Measurements from ENCODE around the gene DDX49. TPM values are rescaled to one million over a fixed set of nuclear protein-coding genes. Genes with fewer than 3 reads are reported as not detected.
A peak's percentile ranks its signal among the peaks of the same experiment; 100 is the strongest.

The DDX49 gene
- total RNA-seq, 1 experiment from 2014 or later, result 51.9 TPM

- Histone ChIP-seq H3K36me3 (ENCODE audit: control insufficient read depth in 1 of 2, insufficient read depth in 2 of 2, low read length in 2 of 2) (peaks cover 0 to 18% of the 10 kb centered on the region in 2 experiments; a peak in 3 of 4 replicates), H3K79me2 (ENCODE audit: insufficient read depth, low read length) (peaks cover 59% of the 10 kb centered on the region), H3K9ac (ENCODE audit: low read length) (peak overlapping the region; percentile 76), H3K9me2 (ENCODE audit: insufficient read depth) (no peaks in the 10 kb centered on the region), H3K4me3 (replicated peaks in 1 of 2; ENCODE audit: low read depth in 1 of 2, low read length in 2 of 2) (peak overlapping the region; percentile 86 to 100), H3K27ac (ENCODE audit: low read depth, low read length) (peak overlapping the region; percentile 41), H3K4me2 (ENCODE audit: low read length) (peak overlapping the region; percentile 100), H2AFZ (ENCODE audit: low read depth, low read length, poor library complexity, severe bottlenecking) (no peak overlapping the region), H4K20me1 (ENCODE audit: insufficient read depth) (no peaks in the 10 kb centered on the region), H3K27me3 (ENCODE audit: insufficient read depth, low read length) (no peaks in the 10 kb centered on the region), H3K4me1 (ENCODE audit: control insufficient read depth in 1 of 2, insufficient read depth in 2 of 2, low read length in 2 of 2) (peaks cover 16 to 21% of the 10 kb centered on the region in 2 experiments), H3K9me3 (ENCODE audit: control insufficient read depth in 1 of 2, insufficient read depth in 1 of 2, low read depth in 1 of 2, low read length in 2 of 2) (no peaks in the 10 kb centered on the region)
- TF ChIP-seq SP1 (IDR thresholded peaks at IDR 0.05; ENCODE audit: low read depth) (no peak), MAX (IDR thresholded peaks at IDR 0.05) (peak; percentile 5)
- ChIA-PET CTCF (interaction anchor here (0.6 to 5.1 kb wide), 4 partner anchors 25 to 469 kb away, joined by 3 to 33 read pairs (median 4); no protein-coding TSS in a partner anchor), RAD21 (ENCODE audit: low non-redundant PET in 1 of 2, low total read pairs in 2 of 2, uncharacterized antibody in 2 of 2, unreplicated experiment in 2 of 2) (interaction anchor here (1.4 kb wide), 2 partner anchors 67 kb away, joined by 5 to 6 read pairs; no protein-coding TSS in a partner anchor), POLR2A (interaction anchor here (0.6 to 2.0 kb wide), 7 partner anchors 10 to 129 kb away, joined by 3 to 10 read pairs (median 4); no protein-coding TSS in a partner anchor)
- intact Hi-C loops (cut with micrococcal nuclease), result loop anchor here (2.0 to 5.0 kb wide), 2 partner anchors 67 to 468 kb away; no protein-coding TSS in a partner anchor
- TSS peak; percentile 76 for BruUV-seq (replicated peaks)
- ATAC-seq, result peak; percentile 5
- no peak for DNase-seq (ENCODE audit: low read depth, low spot score)
Measured at GRCh38 chr19:18919900-18920214, 342 bp downstream of the DDX49 start.

DNA sequence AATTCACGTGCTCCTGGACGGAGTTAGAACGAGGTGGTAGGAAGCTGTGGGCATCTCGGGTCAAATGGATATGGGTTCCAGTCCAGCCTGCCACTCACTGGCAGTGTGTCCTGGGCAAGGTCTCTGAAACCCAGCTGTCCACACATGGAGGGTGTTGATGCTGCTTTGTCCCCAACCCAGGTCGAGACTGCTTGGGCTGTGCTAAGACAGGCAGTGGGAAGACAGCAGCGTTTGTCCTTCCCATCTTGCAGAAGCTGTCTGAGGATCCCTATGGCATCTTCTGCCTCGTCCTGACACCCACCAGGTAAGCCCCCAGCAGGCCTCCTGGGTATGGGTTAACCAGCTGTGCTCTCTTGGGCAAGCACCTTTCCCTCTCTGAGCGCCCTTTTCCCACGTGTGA is 885 bp downstream of the DDX49 start:
- ATAC-seq (no peak), DNase-seq (ENCODE audit: low read depth, low spot score) (no peak)
- ChIA-PET POLR2A (no interaction called here), RAD21 (ENCODE audit: low non-redundant PET in 1 of 2, low total read pairs in 2 of 2, uncharacterized antibody in 2 of 2, unreplicated experiment in 2 of 2) (no interaction called here), CTCF (no interaction called here)
- H2AFZ ChIP-seq (ENCODE audit: low read depth, low read length, poor library complexity, severe bottlenecking), result no peak overlapping the region
- H3K4me2 ChIP-seq (ENCODE audit: low read length), result peak overlapping the region; percentile 100
- H3K27me3 ChIP-seq (ENCODE audit: insufficient read depth, low read length), result no peaks in the 10 kb centered on the region
- intact Hi-C loops (cut with micrococcal nuclease), result no loop called here
- peaks cover 0 to 20% of the 10 kb centered on the region in 2 experiments; a peak in 3 of 4 replicates for H3K36me3 ChIP-seq (ENCODE audit: control insufficient read depth in 1 of 2, insufficient read depth in 2 of 2, low read length in 2 of 2)
- no TSS peak for BruUV-seq (replicated peaks)
- no peaks in the 10 kb centered on the region for H4K20me1 ChIP-seq (ENCODE audit: insufficient read depth)
- peak overlapping the region; percentile 86 to 100 for H3K4me3 ChIP-seq (replicated peaks in 1 of 2; ENCODE audit: low read depth in 1 of 2, low read length in 2 of 2)
- H3K79me2 ChIP-seq (ENCODE audit: insufficient read depth, low read length), result peaks cover 53% of the 10 kb centered on the region
- H3K4me1 ChIP-seq (ENCODE audit: control insufficient read depth in 1 of 2, insufficient read depth in 2 of 2, low read length in 2 of 2), result peaks cover 16 to 21% of the 10 kb centered on the region in 2 experiments
- H3K9me3 ChIP-seq (ENCODE audit: control insufficient read depth in 1 of 2, insufficient read depth in 1 of 2, low read depth in 1 of 2, low read length in 2 of 2), result no peaks in the 10 kb centered on the region
- H3K9me2 ChIP-seq (ENCODE audit: insufficient read depth), result no peaks in the 10 kb centered on the region
- TF ChIP-seq RAD21 (IDR thresholded peaks at IDR 0.05; ENCODE audit: low read depth), result no peak
- TF ChIP-seq ZFX (IDR thresholded peaks at IDR 0.05), result no peak
- no peak for TF ChIP-seq ELF1 (IDR thresholded peaks at IDR 0.05; ENCODE audit: borderline replicate concordance, low read depth)
- TF ChIP-seq, protein P1, sequence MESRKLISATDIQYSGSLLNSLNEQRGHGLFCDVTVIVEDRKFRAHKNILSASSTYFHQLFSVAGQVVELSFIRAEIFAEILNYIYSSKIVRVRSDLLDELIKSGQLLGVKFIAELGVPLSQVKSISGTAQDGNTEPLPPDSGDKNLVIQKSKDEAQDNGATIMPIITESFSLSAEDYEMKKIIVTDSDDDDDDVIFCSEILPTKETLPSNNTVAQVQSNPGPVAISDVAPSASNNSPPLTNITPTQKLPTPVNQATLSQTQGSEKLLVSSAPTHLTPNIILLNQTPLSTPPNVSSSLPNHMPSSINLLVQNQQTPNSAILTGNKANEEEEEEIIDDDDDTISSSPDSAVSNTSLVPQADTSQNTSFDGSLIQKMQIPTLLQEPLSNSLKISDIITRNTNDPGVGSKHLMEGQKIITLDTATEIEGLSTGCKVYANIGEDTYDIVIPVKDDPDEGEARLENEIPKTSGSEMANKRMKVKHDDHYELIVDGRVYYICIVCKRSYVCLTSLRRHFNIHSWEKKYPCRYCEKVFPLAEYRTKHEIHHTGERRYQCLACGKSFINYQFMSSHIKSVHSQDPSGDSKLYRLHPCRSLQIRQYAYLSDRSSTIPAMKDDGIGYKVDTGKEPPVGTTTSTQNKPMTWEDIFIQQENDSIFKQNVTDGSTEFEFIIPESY (IDR thresholded peaks at IDR 0.05; ENCODE audit: extremely low read depth, insufficient replicate concordance, low read length), result no peak
- no peak for TF ChIP-seq JUND (IDR thresholded peaks at IDR 0.05)
- no peak for TF ChIP-seq ZNF274 (IDR thresholded peaks at IDR 0.05; ENCODE audit: low read depth, low read length)
- no peak for TF ChIP-seq EZH2 (IDR thresholded peaks at IDR 0.05)
- no peak for TF ChIP-seq SP1 (IDR thresholded peaks at IDR 0.05; ENCODE audit: low read depth)
- TF ChIP-seq YY1 (IDR thresholded peaks at IDR 0.05; ENCODE audit: extremely low read depth, insufficient replicate concordance, low read depth, low read length), result no peak
- TF ChIP-seq CEBPB (IDR thresholded peaks at IDR 0.05; ENCODE audit: low read depth), result no peak
- no peak for TF ChIP-seq POLR2A (IDR thresholded peaks at IDR 0.05; ENCODE audit: borderline replicate concordance, extremely low read depth, insufficient read depth, insufficient read length)
- TF ChIP-seq SIN3A (IDR thresholded peaks at IDR 0.05; ENCODE audit: low read depth), result no peak
- TF ChIP-seq ATF3 (IDR thresholded peaks at IDR 0.05), result no peak
- TF ChIP-seq SRF (IDR thresholded peaks at IDR 0.05; ENCODE audit: low read depth), result no peak
- H3K9ac ChIP-seq (ENCODE audit: low read length), result peak overlapping the region; percentile 76
- 0 out of 2 replicates have a peak overlapping the region, but pooled peaks have one; percentile 1 for H3K27ac ChIP-seq (ENCODE audit: low read depth, low read length)

All from HCT116 (cell line).